GM20000 (cell line): ENCODE results near the gene VPS4A.
A peak's percentile ranks its signal among the peaks of the same experiment; 100 is the strongest.

ENCODE experiments used
- DNase-seq: peaks from one replicate; pipeline ENCODE4 v3.0.0; 2012; ENCODE audit warnings: low spot score
- CTCF ChIP-seq: IDR thresholded peaks from 2 replicates; pipeline ENCODE4 v1.5.1; 2012; ENCODE audit warnings: mild to moderate bottlenecking, control low read depth; ENCODE audit errors: extremely low read depth, missing control alignments

VPS4A gene

GRCh38 chr16:69310653-69311532 is at the start of gene VPS4A:
TSS of gene VPS4A (plus strand) at chr16:69311350. CDS start at chr16:69311512, 162 bp downstream.
- DNase-seq, result peak; percentile 99
- TF ChIP-seq CTCF, result peak; percentile 99

DNA sequence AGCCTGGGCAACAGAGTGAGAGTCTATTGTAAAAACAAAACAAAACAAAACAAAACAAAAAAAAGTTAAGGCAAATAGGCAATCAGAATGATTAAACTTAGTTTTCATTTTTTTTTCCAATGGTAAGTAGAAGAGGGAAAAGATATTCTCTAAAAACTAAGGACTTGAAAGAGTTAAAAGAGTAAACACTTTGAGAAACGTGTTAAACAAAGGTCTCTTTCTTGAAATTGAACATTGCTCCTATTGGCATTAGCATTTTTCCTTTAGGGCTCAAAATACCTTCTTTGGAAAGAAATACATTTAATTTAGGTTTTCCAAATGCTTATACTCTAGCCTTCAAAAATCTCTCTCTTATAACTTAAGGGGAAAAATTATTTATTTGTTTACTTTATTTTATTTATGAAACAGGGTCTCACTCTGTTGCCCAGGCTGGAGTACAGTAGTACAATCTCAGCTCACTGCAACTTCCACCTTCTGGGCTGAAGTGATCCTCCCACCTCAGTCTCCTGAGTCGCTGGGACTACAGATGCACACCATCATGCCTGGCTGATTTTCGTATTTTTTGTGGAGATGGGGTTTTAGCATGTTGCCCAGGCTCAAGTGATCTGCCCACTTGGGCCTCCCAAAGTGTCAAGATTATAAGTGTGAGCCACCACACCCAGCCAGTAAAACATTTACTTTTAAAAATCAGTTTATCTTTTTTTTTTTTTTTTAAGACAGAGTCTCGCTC is 44.7 kb upstream of the VPS4A start:
- TF ChIP-seq CTCF, result no peak
- no peak for DNase-seq

GRCh38 chr16:69267633-69268032 is 43.5 kb upstream of the VPS4A start:
- TF ChIP-seq CTCF, result no peak
- no peak for DNase-seq

DNA sequence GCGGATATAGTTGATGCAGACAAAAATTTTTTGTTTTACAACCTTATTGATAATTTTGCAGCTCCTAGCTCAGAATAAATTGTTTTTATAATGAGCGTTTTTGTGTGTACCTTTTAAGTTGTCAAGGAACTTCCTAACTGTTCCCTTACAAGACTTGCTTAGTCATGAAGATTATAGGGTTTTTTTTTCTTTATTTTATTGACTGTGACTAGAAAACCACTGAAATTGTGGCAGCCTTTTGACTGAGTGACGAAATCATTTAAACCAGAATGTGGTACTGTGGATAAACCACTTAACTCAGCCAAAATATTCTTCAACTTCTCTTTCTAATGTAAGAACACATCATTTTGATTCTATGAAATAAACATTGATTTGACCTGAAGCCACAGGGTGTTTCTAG is 40.8 kb upstream of the VPS4A start:
- no peak for TF ChIP-seq CTCF
- DNase-seq, result no peak

DNA sequence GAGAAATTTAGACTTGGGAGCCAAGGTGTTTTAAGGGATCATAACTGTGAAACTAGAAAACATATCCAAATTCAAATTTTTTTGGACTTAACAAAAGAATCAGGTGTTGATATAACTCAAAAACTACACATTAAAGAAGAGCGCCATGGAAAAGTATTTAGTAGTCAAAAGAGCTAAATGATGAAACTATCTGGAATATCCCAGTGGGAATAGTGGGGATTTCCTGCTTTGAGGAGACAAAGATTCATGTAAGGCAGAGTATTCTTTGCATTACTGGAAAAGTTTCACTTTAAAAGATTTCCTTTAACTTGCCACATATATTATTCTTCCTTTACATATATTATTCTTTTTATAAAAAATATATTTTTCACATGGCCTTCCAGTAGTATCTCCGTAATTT is 40.3 kb upstream of the VPS4A start:
- DNase-seq, result no peak

GRCh38 chr16:69273009-69273408 is 38.1 kb upstream of the VPS4A start:
- no peak for TF ChIP-seq CTCF
- no peak for DNase-seq

More for the DNA sequence above, 40.3 kb upstream of the VPS4A start:
- TF ChIP-seq CTCF, result no peak

- no peak for TF ChIP-seq CTCF
- no peak for DNase-seq
Observed at GRCh38 chr16:69274699-69275235, 36.4 kb upstream of the VPS4A start.
